Ramos (cell line): ENCODE measurements around the gene MSMP.

Source experiments
- in situ Hi-C: fragments of 300-500 bp; cut with MboI; formaldehyde crosslinking; loops from one replicate; pipeline ENCODE4 v1.14.3; 2022; ENCODE audit warnings: low sequenced_read_pairs; ENCODE audit not compliant: unreplicated experiment

The MSMP gene

GRCh38 chr9:35729700-35730485, 24.2 kb downstream of the MSMP start:
- in situ Hi-C loops = loop anchor here (10.0 to 25.0 kb wide), 2 partner anchors 125 to 643 kb away; partner anchors contain the start of genes FANCG, PIGO and TESK1

DNA sequence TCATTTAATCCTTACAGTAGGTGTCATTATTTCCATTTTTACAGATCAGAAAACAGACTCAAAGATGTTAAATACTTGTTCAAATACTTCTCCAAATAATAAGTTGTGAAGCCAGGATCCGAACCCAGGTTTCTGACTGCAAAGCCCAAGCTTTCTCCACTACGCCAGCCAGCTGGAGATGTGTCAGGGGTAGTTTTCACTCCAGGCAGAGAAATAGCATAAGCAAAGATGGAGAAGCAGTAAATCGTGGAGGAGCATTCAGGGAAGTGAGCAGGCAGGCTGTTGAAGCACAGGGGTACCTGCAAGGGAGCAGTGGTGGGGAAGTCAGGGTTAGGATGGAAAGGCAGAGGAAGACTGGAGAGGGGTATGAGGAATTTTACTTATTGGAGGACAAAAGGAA, 25.0 kb downstream of the MSMP start:
- in situ Hi-C loops = loop anchor here (10.0 to 25.0 kb wide), 2 partner anchors 124 to 642 kb away; partner anchors contain the start of genes FANCG, PIGO and TESK1

GRCh38 chr9:35728041-35728971, 25.8 kb downstream of the MSMP start:
- in situ Hi-C loops = loop anchor here (10.0 to 25.0 kb wide), 2 partner anchors 124 to 641 kb away; partner anchors contain the start of genes FANCG, PIGO and TESK1

DNA sequence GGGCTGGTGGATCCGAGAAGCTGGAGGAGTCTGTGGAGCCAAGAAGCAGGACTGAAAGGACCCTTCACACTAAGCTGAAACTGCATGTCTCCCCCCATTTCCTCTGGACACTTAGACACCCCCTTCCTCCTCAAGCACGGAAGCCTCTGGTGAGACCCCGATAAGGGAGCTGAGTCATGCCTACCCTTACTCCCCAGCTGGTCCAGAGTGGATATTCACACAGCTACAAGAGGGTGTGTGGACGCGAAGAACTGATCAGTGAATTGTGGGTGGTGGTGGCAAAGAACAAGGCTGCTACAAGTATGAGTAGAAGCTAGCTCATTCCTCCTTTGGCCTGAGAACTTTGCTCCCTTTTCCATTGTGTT, 26.4 kb downstream of the MSMP start:
- in situ Hi-C loops = loop anchor here (10.0 to 25.0 kb wide), 2 partner anchors 123 to 640 kb away; partner anchors contain the start of genes FANCG, PIGO and TESK1

DNA sequence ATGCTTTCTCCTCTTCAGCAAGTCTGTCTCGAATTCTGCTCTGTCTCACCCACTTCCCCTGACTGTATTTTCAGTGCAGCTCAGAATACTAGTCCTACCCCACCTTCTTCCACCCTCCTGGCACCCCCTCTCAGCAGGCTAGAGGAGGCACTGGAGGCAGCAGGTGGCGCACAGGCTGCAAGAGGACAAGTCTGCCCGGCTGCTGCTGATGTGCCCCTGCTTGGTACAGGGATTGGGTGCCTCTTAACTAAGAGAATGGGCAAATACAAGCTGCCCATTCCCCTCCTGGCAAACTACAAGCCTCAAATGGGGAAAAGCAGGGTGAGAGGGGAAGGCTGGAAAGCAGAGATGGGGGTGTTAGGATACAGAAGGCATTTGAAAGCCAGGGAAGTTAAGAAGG, 27.1 kb downstream of the MSMP start:
- in situ Hi-C loops = loop anchor here (10.0 to 25.0 kb wide), 2 partner anchors 122 to 640 kb away; partner anchors contain the start of genes FANCG, PIGO and TESK1

GRCh38 chr9:35725362-35725761, 28.7 kb downstream of the MSMP start:
- in situ Hi-C loops = loop anchor here (10.0 to 25.0 kb wide), 2 partner anchors 121 to 638 kb away; partner anchors contain the start of genes FANCG, PIGO and TESK1

GRCh38 chr9:35723908-35724307, 30.2 kb downstream of the MSMP start:
- in situ Hi-C loops = loop anchor here (10.0 kb wide), 1 partner anchor 119 kb away; the partner anchor contains the start of gene TESK1

GRCh38 chr9:35723426-35723825, 30.6 kb downstream of the MSMP start:
- in situ Hi-C loops = loop anchor here (10.0 kb wide), 1 partner anchor 119 kb away; the partner anchor contains the start of gene TESK1

DNA sequence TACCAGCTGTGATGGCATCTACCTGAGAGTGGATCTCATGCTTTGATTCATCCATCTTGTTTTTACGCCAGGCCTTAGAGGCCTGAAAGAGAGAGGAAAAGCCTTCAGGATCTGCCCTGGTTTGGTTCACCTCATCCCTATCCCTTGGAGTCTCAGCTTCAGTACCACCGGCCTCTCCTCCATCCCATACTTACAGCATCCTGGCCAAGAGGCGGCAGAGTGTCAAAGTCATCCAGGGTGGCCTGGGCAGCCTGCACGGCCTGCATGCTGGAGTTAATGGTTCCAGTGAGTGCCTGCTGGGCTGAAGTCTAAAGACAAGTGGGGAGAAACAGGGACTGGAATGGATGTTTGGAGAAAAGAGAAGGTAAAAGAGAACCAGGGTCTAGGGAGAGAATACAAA, 34.5 kb downstream of the MSMP start:
- in situ Hi-C loops = no loop called here

DNA sequence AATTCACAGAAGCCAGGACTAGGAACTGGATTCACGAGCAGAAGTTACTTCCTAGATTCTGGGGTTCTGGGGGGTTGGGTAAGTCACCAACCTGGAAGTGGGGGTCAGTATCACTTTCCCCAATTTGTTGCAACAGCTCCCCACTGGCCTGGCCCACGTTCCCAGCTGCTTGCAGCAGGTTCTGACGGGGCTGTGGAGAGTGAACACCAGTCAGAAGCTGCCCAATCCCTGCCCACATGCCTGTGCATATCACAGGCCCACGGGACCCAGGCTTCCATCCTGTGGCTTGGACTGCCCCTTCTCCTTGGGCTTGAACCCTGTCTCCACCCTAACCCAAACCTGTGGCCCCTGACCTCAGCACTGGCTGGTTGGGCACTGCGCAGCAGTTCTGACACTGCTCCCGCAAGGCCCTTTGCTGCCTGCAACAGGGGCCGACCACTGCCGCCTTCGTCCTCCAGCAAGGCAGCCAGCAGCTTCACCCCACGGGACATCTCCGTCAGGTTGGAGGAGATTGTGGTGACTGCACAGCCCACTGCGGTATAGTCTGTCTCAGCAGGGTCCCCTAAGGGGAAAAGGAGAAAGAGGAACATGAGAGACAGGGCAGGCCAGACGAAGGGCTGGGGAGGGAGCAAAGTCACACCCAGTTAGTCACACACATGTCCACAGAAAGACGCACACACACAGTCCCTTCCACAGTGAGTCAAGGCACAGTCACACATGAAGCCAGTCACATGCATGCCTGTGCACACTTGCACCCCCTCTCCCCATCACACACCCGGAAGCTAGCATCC, 35.2 kb downstream of the MSMP start:
- in situ Hi-C loops = no loop called here

- in situ Hi-C loops = no loop called here
These were observed 36.8 kb downstream of the MSMP start for GRCh38 chr9:35717132-35717870.

DNA sequence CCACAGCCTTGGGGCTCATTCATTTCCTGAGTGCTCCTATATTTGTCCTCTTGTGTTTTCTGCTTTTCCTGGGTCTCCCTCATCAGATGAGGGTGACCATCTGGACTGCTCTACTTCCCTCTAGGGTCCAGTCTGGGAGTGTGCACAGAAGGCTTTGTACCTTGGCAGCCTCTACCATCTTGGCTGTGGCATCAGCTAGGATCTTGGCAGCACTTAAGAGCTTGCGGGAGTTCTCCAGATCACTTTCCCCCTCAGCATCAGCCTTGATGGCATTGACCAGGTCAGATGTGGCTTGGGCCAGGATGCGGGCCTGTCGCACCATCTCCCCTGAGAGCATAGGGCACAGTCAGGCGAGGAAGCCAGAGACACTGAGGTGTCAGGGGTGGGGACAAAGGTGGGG, 37.8 kb downstream of the MSMP start:
- in situ Hi-C loops = no loop called here

DNA sequence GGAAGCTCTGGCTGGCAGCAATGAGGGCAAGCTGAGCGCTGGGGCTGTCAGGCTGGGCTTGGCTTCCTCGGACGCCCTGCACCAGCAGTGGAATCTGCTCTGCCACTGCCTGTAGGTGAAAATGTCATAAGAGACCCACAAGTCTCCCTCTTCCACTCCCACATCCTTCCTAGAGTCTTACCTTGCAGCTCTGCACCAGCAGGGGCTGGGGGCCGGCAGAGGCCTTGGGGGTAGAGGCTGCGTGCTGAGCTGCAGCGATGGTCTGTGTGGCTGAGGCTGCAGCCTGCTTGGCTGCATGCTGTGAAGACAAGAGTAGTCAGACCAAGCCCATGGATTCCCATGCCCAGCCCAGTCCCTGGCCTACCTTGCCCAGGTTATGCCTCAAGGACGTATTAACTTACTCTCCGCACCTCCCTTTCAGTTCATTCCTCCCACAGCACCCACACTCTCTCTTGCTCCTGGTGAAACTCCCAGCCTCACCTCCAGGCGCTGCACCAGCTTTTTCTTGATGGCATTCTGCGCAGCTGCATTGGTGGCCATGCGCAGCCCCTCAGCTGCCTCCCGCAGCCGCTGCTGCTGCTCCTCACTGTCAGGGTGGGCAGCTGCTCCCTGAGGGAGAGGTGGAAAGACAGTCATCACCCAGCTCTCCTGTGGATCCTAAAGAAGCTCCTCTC, 39.4 kb downstream of the MSMP start:
- in situ Hi-C loops = no loop called here

DNA sequence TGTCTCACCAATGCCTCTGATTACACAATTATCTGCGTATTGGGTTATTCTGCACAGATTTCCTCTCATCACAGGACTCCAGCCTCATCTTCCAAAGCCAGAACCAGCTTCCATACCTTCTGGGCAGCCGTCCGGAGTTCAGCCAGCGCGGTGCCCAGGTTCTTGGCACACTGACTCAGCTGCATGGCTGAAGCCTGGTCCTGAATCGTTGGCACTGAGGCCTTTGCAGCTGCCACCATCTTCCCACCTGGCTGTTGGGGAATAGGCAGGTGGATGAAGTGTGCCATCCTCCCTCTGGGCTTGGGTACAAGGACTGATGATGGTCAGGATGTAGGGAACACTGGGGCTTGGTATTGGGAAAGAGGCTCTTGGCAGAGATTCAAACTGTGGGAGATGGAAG, 40.0 kb downstream of the MSMP start:
- in situ Hi-C loops = no loop called here

GRCh38 chr9:35713578-35713977, 40.5 kb downstream of the MSMP start:
- in situ Hi-C loops = no loop called here

- in situ Hi-C loops = no loop called here
These were observed 41.2 kb downstream of the MSMP start for GRCh38 chr9:35712762-35713400.

GRCh38 chr9:35711501-35712428, 42.3 kb downstream of the MSMP start:
- in situ Hi-C loops = no loop called here
